Endothelial cell of coronary artery (primary cell): Measurements from ENCODE around the gene PLAC9. TPM values are rescaled to one million over a fixed set of nuclear protein-coding genes. Genes with fewer than 3 reads are reported as not detected.

Experiments used
- total RNA-seq: library from RNA; depleted of rRNA; stranded (reverse); fragments of >200 nt; gene quantifications from 2 replicates; pipeline ENCODE4 v1.2.3, GENCODE V29; 2014

The PLAC9 gene, protein sequence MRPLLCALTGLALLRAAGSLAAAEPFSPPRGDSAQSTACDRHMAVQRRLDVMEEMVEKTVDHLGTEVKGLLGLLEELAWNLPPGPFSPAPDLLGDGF
- total RNA-seq, result 3.3 and 3.9 TPM in 2 replicates

DNA sequence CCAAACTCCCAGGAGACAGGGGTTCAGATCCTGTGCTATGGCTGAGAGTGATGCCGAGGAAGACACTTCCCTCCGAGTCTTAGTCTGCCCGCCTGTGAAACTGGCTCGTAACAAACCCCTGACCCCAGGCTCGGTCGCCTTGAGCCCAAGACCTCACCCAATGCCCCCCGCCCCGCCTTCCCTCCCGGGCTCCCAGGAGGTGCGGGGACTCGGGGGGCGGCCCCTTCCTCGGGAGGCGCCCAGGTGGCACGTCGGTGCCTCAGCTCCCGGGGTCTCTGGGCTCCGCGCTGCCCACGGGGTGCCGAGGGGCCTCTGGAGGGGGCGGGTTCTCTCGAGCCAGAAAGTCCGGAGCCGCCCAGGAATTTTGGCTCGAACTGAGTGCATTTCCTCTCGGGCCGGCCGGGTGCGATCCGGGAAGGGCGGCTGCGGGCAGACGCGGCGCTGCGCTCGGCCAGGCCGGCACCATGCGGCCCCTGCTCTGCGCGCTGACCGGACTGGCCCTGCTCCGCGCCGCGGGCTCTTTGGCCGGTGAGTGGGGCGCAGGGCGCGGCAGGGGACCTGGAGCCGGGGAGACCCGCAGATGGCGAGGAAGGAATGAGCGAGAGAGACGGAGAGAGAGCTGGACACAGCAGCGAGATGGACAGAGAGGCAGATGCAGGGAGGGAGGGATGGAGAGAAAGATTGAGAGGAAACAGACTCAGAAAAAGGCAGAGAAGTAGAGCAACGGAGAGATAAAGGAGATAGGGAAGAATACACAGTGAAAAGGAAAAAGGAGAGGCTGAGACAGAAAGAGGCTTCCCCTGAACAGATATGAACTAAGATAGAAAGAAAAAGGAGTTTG, at the start of gene PLAC9:
PLAC9 (plus strand) TSS at position 432 of the 841 bp plus-strand sequence; CDS start at position 465, 33 bp downstream.

Other genes with a start within 250 kb of the PLAC9 start
- not detected in 2 replicates for gene SFTPD, start 183.6 kb upstream of the PLAC9 start, total RNA-seq
- 4.1 and 5.1 TPM in 2 replicates for gene TMEM254, start 54.1 kb upstream of the PLAC9 start, total RNA-seq
- gene ANXA11, start 72.8 kb downstream of the PLAC9 start, total RNA-seq, result 27.2 and 39.8 TPM in 2 replicates
- not detected in 2 replicates for gene MAT1A, start 156.9 kb downstream of the PLAC9 start, total RNA-seq
- not detected in 2 replicates for gene DYDC1, start 224.0 kb downstream of the PLAC9 start, total RNA-seq
- not detected in 2 replicates for gene DYDC2, start 224.1 kb downstream of the PLAC9 start, total RNA-seq